Measurements from ENCODE around the gene FAM107A.

DNA sequence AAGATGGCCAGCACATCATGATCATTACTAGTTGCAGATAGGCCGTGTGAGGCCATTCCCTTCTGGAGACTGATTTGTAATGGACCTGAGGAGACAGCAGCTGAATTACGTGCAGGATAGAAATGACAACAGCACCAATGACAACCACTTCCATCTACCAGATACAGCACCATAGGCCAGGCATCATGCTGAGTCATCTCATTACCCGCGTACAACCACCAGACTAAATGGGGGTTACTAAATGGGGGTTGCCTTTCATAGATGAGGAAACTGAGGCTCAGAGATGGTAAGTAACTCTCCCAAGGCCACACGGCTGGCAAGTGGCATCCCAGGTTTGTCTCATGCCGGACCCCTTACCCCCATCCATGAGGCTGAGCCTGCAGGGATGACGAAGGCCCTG, 32.8 kb upstream of the FAM107A start:
- TF ChIP-seq POLR2AphosphoS5 (IDR thresholded peaks at IDR 0.05; ENCODE audit: borderline replicate concordance, low read depth, low read length) (no peak), EZH2 (IDR thresholded peaks at IDR 0.05) (no peak)

All from SK-N-MC (cell line).